ENCODE results near the gene PKD1. TPM values are rescaled to one million over a fixed set of nuclear protein-coding genes. Genes with fewer than 3 reads are reported as not detected.

PKD1 gene
- total and polyA plus RNA-seq, 5 donors = 95.9 to 111 (median 98.4) TPM

DNA sequence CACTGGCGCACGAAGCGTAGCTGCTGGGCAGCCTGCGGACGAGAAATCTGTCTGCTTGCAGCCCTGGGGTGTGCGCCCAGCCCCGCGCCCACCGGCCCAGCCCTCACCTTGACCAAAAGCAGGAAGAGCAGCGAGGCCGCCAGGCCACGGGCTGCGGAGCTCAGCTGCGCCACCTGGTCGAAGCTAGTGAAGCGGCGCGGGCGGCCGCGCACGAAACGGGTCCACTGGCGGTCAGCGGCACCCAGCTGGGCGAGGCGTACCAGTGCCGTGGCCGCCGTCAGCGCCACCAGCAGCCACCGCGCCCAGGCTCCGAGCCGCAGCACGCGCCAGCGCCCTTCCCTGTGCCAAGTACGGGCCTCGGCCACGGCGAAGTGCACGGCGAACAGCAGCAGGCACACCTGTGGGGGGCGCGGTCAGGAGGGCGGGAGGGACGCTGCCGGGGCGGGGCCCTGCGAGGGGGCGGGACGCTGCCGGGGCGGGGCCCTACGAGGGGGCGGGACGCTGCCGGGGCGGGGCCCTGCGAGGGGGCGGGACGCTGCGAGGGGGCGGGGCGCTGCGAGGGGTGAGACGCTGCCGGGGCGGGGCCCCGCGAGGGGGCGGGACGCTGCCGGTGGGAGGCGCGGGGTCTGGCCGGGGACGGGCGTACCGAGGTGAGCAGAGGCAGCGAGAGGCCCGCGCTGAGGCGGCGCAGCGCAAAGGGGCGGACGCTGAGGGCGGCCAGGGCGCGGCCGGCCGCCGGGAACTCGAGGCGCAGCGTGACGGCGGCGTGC, 44.7 kb downstream of the PKD1 start:
- WGBS = 60% methylated on average over 101 of the region's 101 CpGs
- Histone ChIP-seq H3K9me3 (ENCODE audit: control insufficient read depth, low read length) (no peaks in the 10 kb centered on the region), H3K4me1 (ENCODE audit: control insufficient read depth, insufficient read depth, low read length) (no peaks in the 10 kb centered on the region), H3K4me3 (ENCODE audit: low read length) (no peak overlapping the region), H3K27me3 (ENCODE audit: control insufficient read depth, insufficient read depth) (no peaks in the 10 kb centered on the region), H3K27ac (ENCODE audit: low read length) (peak overlapping the region; percentile 53)
- intact Hi-C loops (cut with DNase I) = no loop called here
- ATAC-seq = peak; percentile 46 to 68
- peak; percentile 78 to 90 (median 82) for DNase-seq

DNA sequence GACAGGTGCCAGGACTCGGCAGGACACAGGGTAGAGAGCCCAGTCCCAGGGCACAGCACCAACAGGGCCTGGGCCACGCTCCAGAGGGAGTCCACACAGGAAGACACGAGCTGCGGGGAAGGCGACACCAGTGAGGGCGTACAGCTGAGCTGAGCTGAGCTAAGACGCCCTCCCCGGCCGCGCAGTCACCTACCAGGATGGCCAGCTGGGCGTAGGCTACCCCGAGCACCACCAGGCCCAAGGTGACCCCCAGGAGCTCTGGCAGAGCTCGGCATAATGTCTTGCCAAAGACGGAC, 45.3 kb downstream of the PKD1 start:
- H3K4me1 ChIP-seq (ENCODE audit: control insufficient read depth, insufficient read depth, low read length) = no peaks in the 10 kb centered on the region
- H3K27me3 ChIP-seq (ENCODE audit: control insufficient read depth, insufficient read depth) = no peaks in the 10 kb centered on the region
- H3K27ac ChIP-seq (ENCODE audit: low read length) = peak overlapping the region; percentile 53
- intact Hi-C loops (cut with DNase I) = no loop called here
- no peak for DNase-seq
- H3K9me3 ChIP-seq (ENCODE audit: control insufficient read depth, low read length) = no peaks in the 10 kb centered on the region
- 77% methylated on average over 14 of the region's 14 CpGs for WGBS
- peak; percentile 4 to 10 for ATAC-seq
- no peak overlapping the region for H3K4me3 ChIP-seq (ENCODE audit: low read length)

DNA sequence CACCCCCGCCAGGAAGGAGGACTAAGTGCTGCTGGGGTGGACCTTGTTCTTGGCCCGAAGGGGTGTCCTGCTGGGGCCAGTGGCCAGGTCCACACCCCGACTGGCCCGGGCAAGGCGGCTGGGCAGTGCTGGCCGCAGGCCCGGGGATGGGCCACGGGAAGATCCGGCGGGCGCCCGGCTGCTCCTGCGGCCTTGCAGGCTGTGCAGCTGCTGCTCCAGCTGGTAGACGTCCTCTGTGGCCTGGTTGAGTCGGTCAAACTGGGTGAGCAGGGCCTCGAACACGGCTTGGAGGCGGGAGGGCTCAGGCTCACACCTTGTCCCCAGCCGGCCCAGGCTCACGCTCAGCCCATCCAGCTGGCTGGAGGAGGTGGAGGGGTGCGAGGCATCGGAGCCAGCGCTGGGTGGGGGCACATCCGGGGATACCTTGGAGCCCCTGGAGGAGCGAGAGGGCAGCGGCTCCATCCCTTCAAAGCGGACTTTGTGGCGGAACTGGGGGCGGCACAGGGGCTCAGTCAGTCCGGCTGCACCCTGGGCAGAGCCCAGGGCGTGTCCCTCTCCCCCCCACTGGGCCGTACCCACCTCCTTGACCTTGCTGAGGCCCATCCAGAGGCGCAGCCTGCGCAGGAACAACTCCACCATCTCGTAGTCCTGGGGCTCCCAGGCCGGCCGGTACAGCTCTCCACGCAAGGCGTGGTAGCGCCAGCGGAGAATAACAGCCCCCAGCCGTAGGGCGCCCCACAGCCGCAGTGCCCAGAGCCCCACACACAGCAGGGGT, 45.8 kb downstream of the PKD1 start:
- ATAC-seq (peak in 1 of 2 donors; percentile 2), DNase-seq (no peak)
- intact Hi-C loops (cut with DNase I) = no loop called here
- no peaks in the 10 kb centered on the region for H3K9me3 ChIP-seq (ENCODE audit: control insufficient read depth, low read length)
- H3K4me1 ChIP-seq (ENCODE audit: control insufficient read depth, insufficient read depth, low read length) = no peaks in the 10 kb centered on the region
- no peaks in the 10 kb centered on the region for H3K27me3 ChIP-seq (ENCODE audit: control insufficient read depth, insufficient read depth)
- no peak overlapping the region for H3K4me3 ChIP-seq (ENCODE audit: low read length)
- 86% methylated on average over 44 of the region's 44 CpGs for WGBS
- peak overlapping the region; percentile 53 for H3K27ac ChIP-seq (ENCODE audit: low read length)

DNA sequence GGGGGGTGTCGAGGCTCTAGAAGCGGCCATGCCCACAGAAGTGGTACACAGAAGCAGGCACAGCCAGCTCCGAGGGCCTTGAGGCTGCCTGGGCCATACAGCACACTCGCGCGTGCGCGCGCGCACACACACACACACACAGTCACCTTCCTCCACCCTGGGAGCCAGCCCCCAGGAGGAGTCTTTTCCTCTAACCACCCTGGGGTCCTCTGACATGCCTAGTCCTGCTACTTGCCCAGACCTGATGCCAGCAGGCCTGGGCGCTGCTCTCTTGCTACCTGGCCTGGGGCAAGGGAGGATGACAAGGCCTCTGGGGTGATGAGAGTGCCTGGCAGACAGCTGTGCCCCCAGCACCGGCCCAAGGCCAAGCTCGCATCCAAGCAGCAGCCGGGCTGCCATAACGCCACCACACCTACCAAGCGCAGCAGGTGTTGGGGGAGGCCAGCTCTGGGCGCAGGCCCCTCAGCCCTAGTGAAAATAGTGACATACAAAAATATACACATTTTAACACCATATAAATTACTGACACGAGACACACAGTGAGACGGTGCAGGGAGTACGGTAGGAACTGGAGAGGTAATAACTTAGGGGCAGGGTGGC, 46.8 kb downstream of the PKD1 start:
- WGBS = 91% methylated on average over 20 of the region's 20 CpGs
- ATAC-seq (no peak), DNase-seq (no peak)
- intact Hi-C loops (cut with DNase I) = no loop called here
- Histone ChIP-seq H3K27ac (ENCODE audit: low read length) (no peak overlapping the region), H3K27me3 (ENCODE audit: control insufficient read depth, insufficient read depth) (no peaks in the 10 kb centered on the region), H3K9me3 (ENCODE audit: control insufficient read depth, low read length) (no peaks in the 10 kb centered on the region), H3K4me1 (ENCODE audit: control insufficient read depth, insufficient read depth, low read length) (no peaks in the 10 kb centered on the region), H3K4me3 (ENCODE audit: low read length) (no peak overlapping the region)

DNA sequence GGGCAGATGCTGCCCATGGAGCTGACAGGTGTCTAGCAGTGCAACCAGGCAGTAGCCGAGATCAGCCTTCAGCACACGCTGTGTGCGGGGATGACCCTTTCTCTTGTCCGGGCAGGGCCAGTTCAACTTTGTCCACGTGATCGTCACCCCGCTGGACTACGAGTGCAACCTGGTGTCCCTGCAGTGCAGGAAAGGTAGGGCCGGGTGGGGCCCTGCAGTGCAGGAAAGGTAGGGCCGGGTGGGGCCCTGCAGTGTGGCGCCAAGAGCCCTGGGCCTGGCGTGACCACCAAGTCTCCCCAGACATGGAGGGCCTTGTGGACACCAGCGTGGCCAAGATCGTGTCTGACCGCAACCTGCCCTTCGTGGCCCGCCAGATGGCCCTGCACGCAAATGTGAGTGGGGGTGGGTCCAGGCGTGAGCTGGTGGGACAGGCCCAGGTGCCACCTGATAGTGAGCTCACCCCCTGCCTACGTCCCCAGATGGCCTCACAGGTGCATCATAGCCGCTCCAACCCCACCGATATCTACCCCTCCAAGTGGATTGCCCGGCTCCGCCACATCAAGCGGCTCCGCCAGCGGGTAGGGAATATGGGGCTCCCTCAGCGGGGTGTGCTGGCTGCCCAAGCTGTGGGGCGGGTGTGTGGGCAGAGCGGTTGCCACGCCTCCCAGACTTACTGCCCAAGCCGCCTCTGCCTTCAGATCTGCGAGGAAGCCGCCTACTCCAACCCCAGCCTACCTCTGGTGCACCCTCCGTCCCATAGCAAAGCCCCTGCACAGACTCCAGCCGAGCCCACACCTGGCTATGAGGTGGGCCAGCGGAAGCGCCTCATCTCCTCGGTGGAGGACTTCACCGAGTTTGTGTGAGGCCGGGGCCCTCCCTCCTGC, 47.7 kb downstream of the PKD1 start:
- no peaks in the 10 kb centered on the region for H3K27me3 ChIP-seq (ENCODE audit: control insufficient read depth, insufficient read depth)
- ATAC-seq (no peak), DNase-seq (no peak)
- intact Hi-C loops (cut with DNase I) = no loop called here
- H3K4me1 ChIP-seq (ENCODE audit: control insufficient read depth, insufficient read depth, low read length) = no peaks in the 10 kb centered on the region
- H3K27ac ChIP-seq (ENCODE audit: low read length) = no peak overlapping the region
- H3K4me3 ChIP-seq (ENCODE audit: low read length) = no peak overlapping the region
- H3K9me3 ChIP-seq (ENCODE audit: control insufficient read depth, low read length) = no peaks in the 10 kb centered on the region
- 91% methylated on average over 41 of the region's 41 CpGs for WGBS

DNA sequence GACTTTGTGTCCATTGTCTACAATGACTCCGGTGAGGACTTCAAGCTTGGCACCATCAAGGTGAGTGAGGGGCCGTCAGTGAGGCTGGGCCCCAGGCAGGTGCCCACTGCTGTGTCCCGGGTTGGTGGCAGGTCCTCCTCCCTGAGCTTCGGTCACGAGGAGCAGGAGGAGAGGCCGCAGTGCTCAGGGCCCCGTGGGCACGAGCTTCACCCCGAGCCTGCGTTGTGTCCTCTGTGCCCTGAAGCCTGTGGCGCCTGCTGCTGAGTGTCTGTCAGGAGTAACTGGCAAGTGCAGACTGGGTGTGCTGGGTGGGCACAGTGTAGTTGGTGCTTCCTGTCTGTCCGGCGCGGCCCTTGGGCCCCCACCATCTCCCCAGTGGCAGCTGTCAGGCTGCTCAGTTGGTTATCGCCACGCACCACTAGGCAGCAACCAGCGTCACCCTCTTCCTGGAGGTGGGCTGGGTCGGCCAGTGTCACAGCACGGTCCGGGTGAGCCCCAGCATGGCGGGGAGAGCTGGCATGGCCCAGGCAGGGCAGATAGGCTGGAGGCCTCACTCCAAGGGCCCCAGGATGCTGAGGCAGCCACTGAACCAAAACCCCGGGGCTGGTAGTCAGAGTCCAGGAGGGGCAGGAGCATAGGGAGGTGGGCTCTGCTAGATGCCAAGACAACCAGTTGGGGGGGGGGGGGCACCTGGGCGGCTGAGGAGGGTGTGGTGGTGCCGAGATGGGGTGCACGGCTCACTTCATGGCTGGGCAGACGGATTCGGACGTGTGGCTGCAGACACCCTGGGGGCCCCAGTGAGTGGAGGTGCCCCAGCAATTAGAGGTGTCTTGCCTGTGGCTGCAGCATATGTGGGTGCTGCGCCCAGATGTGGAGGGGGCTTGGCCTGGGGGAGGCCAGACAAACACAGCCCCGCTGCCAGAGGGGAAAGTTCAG, 48.6 kb downstream of the PKD1 start:
- ATAC-seq (no peak), DNase-seq (no peak)
- no peaks in the 10 kb centered on the region for H3K27me3 ChIP-seq (ENCODE audit: control insufficient read depth, insufficient read depth)
- no peaks in the 10 kb centered on the region for H3K9me3 ChIP-seq (ENCODE audit: control insufficient read depth, low read length)
- no peaks in the 10 kb centered on the region for H3K4me1 ChIP-seq (ENCODE audit: control insufficient read depth, insufficient read depth, low read length)
- intact Hi-C loops (cut with DNase I) = no loop called here
- H3K27ac ChIP-seq (ENCODE audit: low read length) = no peak overlapping the region
- WGBS = 86% methylated on average over 30 of the region's 30 CpGs
- H3K4me3 ChIP-seq (ENCODE audit: low read length) = no peak overlapping the region

DNA sequence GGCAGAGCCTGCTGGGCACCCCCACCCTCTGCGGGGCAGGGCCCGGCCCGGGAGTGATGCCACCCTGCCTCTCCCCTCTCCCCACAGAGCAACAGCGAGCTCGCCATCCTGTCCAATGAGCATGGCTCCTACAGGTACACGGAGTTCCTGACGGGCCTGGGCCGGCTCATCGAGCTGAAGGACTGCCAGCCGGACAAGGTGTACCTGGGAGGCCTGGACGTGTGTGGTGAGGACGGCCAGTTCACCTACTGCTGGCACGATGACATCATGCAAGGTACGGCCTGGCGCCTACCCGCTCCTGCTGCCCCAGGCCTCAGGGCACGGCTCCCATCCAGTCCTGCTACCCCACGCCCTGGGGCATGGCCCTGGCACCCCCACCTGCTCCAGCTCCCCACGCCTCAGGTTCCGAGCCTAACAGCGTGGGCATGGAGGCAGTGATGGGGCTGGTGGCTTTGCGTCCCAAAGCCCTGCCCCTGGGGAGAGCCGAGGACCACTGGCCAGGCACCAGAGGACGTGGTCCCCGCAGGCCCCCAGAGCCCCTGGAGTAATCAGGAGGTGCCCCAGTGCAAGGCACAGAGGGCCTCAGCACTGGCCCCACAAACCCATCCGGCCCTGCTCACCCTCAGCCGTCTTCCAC, 49.5 kb downstream of the PKD1 start:
- H3K4me1 ChIP-seq (ENCODE audit: control insufficient read depth, insufficient read depth, low read length) = no peaks in the 10 kb centered on the region
- no peak overlapping the region for H3K27ac ChIP-seq (ENCODE audit: low read length)
- H3K9me3 ChIP-seq (ENCODE audit: control insufficient read depth, low read length) = no peaks in the 10 kb centered on the region
- H3K27me3 ChIP-seq (ENCODE audit: control insufficient read depth, insufficient read depth) = no peaks in the 10 kb centered on the region
- ATAC-seq (no peak), DNase-seq (no peak)
- intact Hi-C loops (cut with DNase I) = no loop called here
- no peak overlapping the region for H3K4me3 ChIP-seq (ENCODE audit: low read length)
- WGBS = 90% methylated on average over 27 of the region's 27 CpGs

DNA sequence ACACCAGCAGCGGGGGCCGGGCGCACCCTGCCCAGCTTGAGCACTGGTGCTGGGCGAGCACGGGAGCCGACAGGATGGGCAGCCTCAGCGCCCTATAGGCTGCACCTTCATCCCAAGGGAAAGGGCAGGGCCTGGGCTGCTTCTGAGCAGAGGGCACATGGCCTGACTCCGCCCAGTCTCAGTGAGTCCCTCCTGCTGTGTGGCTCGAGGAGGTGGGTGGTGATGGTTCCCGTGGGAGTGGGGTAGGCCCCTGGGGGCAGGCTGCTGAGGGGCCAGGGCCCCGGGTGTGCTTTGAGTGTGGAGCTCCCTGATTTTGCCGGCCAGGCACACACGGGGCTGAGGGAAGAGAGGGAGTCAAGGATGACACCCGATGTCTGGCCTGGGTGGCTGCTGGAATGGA, 50.0 kb downstream of the PKD1 start:
- H3K4me1 ChIP-seq (ENCODE audit: control insufficient read depth, insufficient read depth, low read length) = no peaks in the 10 kb centered on the region
- H3K9me3 ChIP-seq (ENCODE audit: control insufficient read depth, low read length) = no peaks in the 10 kb centered on the region
- DNase-seq (no peak), ATAC-seq (no peak)
- no peaks in the 10 kb centered on the region for H3K27me3 ChIP-seq (ENCODE audit: control insufficient read depth, insufficient read depth)
- intact Hi-C loops (cut with DNase I) = no loop called here
- H3K4me3 ChIP-seq (ENCODE audit: low read length) = no peak overlapping the region
- 76% methylated on average over 14 of the region's 14 CpGs for WGBS
- no peak overlapping the region for H3K27ac ChIP-seq (ENCODE audit: low read length)

DNA sequence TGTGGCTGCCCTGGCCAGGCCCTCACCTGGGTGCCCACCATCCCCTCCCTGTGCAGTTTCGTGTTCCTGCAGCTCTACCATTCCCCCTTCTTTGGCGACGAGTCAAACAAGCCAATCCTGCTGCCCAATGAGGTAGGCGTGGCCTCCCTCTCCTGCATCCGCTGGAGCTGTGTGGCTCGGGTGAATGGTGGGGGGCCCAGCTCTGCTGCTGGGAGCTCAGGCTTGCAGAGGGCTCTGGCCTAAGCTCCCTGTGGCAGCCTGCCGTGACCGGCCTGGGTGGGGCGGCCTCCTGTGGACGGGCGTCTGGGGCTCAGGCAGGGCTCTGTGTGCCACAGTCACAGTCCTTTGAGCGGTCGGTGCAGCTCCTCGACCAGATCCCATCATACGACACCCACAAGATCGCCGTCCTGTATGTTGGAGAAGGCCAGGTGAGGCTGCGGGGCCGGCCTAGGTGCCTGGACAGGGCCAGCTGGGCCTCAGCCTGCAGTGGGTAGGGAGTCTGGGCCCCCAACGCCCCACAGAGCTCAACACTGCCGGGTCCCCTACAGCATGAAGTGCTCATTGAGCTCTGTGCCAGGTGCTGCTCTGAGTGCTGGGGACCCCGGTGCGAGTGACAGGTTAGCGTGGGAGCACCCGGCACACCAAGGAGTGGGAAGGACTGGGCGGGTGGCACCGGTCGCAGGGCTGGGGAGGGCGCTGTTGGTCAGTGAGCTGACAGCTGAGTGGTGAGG, 50.6 kb downstream of the PKD1 start:
- WGBS = 90% methylated on average over 29 of the region's 29 CpGs
- DNase-seq (no peak), ATAC-seq (no peak)
- no peak overlapping the region for H3K4me3 ChIP-seq (ENCODE audit: low read length)
- no peaks in the 10 kb centered on the region for H3K27me3 ChIP-seq (ENCODE audit: control insufficient read depth, insufficient read depth)
- intact Hi-C loops (cut with DNase I) = no loop called here
- no peak overlapping the region for H3K27ac ChIP-seq (ENCODE audit: low read length)
- no peaks in the 10 kb centered on the region for H3K4me1 ChIP-seq (ENCODE audit: control insufficient read depth, insufficient read depth, low read length)
- no peaks in the 10 kb centered on the region for H3K9me3 ChIP-seq (ENCODE audit: control insufficient read depth, low read length)

Data from right cardiac atrium (tissue), 5 donors.